HUES64 (cell line): ENCODE measurements around the gene SDF2.

ENCODE experiments used
- H3K27ac ChIP-seq: 2 replicates; pipeline ENCODE4 v1.7.0; 2013; ENCODE audit warnings: low read depth, low read length, inconsistent platforms
- H3K27me3 ChIP-seq: 2 replicates; pipeline ENCODE4 v1.6.1; 2013; ENCODE audit warnings: mild to moderate bottlenecking, low read length; ENCODE audit not compliant: insufficient read depth
- H3K36me3 ChIP-seq: 2 replicates; pipeline ENCODE4 v1.6.1; 2013; ENCODE audit warnings: mild to moderate bottlenecking, low read length; ENCODE audit not compliant: insufficient read depth
- H3K4me1 ChIP-seq: 2 replicates; pipeline ENCODE4 v1.6.1; 2013; ENCODE audit warnings: mild to moderate bottlenecking, low read length, moderate library complexity; ENCODE audit not compliant: insufficient read depth
- H3K4me3 ChIP-seq: 2 replicates; pipeline ENCODE4 v1.5.1; 2013; ENCODE audit warnings: mild to moderate bottlenecking, low read length, moderate library complexity
- H3K9ac ChIP-seq: 2 replicates; pipeline ENCODE4 v1.6.1; 2013; ENCODE audit warnings: mild to moderate bottlenecking, low read depth, low read length
- H3K9me3 ChIP-seq: 2 replicates; pipeline ENCODE4 v1.6.1; 2013; ENCODE audit warnings: low read depth, low read length; ENCODE audit not compliant: insufficient read depth
- WGBS: fragments of 150-250, 120-280 bp; methylation state at CpG from one replicate; pipeline ENCODE4 v1.1.7; 2013; ENCODE audit warnings: missing lambda C conversion rate; 5-methylcytosine and 5-hydroxymethylcytosine counted together

SDF2 gene

DNA sequence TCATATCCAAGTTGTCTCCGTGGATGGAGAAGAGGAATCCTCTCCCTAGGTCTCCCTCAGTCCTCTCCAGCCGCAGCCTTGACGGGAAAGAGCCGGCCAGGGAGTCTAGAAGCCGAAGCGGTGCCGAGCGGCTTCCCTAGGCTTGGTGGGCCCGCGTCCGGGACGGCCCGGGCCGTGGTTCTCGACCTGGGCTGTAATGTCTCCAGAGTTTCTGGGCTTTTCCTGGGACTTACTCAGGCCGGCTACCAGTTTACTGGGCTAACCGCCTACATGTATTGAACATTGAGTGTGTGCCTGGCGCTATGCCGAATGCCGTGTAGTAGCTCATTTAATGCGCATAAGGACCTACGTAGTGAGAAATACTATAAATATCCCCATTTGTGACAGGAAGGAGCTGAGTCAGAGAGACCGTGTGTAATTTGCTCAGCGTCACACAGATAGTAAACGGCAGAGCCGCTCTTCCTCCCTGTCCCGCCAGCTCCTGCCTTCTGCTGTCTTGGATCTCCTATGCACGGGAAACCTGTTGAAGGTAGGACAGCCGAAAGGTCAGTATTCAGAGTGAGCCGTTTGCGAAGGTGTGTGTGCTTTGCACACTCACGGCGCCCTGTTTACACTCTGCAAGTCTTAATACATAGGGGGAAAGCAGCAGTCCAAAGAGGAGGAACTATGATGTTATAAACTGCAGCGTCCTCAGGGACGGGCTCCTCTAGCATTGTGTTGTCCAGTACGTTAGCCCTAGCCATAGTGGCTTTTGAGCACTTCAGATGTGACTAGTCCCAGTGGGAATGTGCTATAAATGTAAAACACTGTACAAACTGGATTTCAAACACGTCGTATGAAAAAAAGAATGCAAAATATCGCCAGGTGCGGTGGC lies 62.2 kb downstream of the SDF2 start:
- Histone ChIP-seq H3K36me3 (peaks cover 25% of the 10 kb centered on the region), H3K4me1 (peaks cover 7% of the 10 kb centered on the region; the same call in 1 of the 2 replicates), H3K9ac (peak overlapping the region; percentile 97), H3K27ac (peak overlapping the region; percentile 74; the same call in 1 of the 2 replicates), H3K4me3 (peak overlapping the region; percentile 95), H3K9me3 (no peaks in the 10 kb centered on the region), H3K27me3 (peaks cover 3% of the 10 kb centered on the region; the same call in 1 of the 2 replicates)
- 23% methylated on average over 40 of the region's 40 CpGs for WGBS

GRCh38 chr17:28598799-28599310 lies 62.9 kb downstream of the SDF2 start, which contains the start of gene SPAG5:
TSS of gene SPAG5 (minus strand) at chr17:28599025. CDS start at chr17:28598946, 79 bp downstream.
- WGBS: under 1% methylated on average over 43 of the region's 44 CpGs
- H3K4me3 ChIP-seq: peak within 1 kb of the TSS; percentile 95
- no peaks in the 10 kb centered on the region for H3K9me3 ChIP-seq
- H3K27ac ChIP-seq: peak within 1 kb of the TSS; percentile 74
- peaks cover 29% of the 10 kb centered on the region for H3K36me3 ChIP-seq
- peaks cover 3% of the 10 kb centered on the region; the same call in 1 of the 2 replicates for H3K27me3 ChIP-seq
- H3K9ac ChIP-seq: peak within 1 kb of the TSS; percentile 97
- peaks cover 7% of the 10 kb centered on the region; the same call in 1 of the 2 replicates for H3K4me1 ChIP-seq

- WGBS: 3% methylated on average over 17 of the region's 17 CpGs
- H3K27ac ChIP-seq: peak overlapping the region; percentile 74
These were observed 63.3 kb downstream of the SDF2 start for GRCh38 chr17:28598389-28598788.

More at GRCh38 chr17:28598389-28598788, 63.3 kb downstream of the SDF2 start:
- Histone ChIP-seq H3K4me3 (peak overlapping the region; percentile 95), H3K4me1 (peaks cover 7% of the 10 kb centered on the region; the same call in 1 of the 2 replicates), H3K9ac (peak overlapping the region; percentile 97), H3K9me3 (no peaks in the 10 kb centered on the region), H3K27me3 (peaks cover 3% of the 10 kb centered on the region; the same call in 1 of the 2 replicates), H3K36me3 (peaks cover 34% of the 10 kb centered on the region)
